ENCODE results near the gene KRT33A. TPM values are rescaled to one million over a fixed set of nuclear protein-coding genes. Genes with fewer than 3 reads are reported as not detected.

Gene KRT33A
- total RNA-seq, 1 experiment from 2014 or later = not detected

GRCh38 chr17:41333836-41334235 is 16.8 kb downstream of the KRT33A start:
- peaks cover 2% of the 10 kb centered on the region for H3K4me1 Mint-ChIP-seq (ENCODE audit: insufficient read depth, unreplicated experiment)
- no peak for DNase-seq (ENCODE audit: unreplicated experiment)
- H3K36me3 Mint-ChIP-seq (ENCODE audit: insufficient read depth, unreplicated experiment) = no peaks in the 10 kb centered on the region
- TF ChIP-seq CTCF (IDR thresholded peaks at IDR 0.05; ENCODE audit: unreplicated experiment) = no peak
- H3K27me3 Mint-ChIP-seq (ENCODE audit: insufficient read depth, unreplicated experiment) = peaks cover 11% of the 10 kb centered on the region
- intact Hi-C loops (cut with micrococcal nuclease) = no loop called here
- no peak overlapping the region for H3K4me3 Mint-ChIP-seq (ENCODE audit: unreplicated experiment)
- POLR2A ChIA-PET = no interaction called here
- H3K9me3 Mint-ChIP-seq (ENCODE audit: unreplicated experiment) = no peaks in the 10 kb centered on the region
- CTCF ChIA-PET = interaction anchor here (0.6 to 0.9 kb wide), 3 partner anchors 15 to 487 kb away, joined by 3 to 4 read pairs (median 4); no protein-coding TSS in a partner anchor
- BruUV-seq (replicated peaks) = no TSS peak
- no peak overlapping the region for H3K27ac Mint-ChIP-seq (ENCODE audit: low read depth, unreplicated experiment)

- ChIA-PET POLR2A (interaction anchor here (1.5 kb wide), 1 partner anchor 16 kb away, joined by 3 read pairs; no protein-coding TSS in a partner anchor), CTCF (interaction anchor here (0.6 to 2.0 kb wide), 3 partner anchors 11 to 487 kb away, joined by 3 to 15 read pairs (median 4); no protein-coding TSS in a partner anchor)
- Mint-ChIP-seq H3K27ac (ENCODE audit: low read depth, unreplicated experiment) (no peak overlapping the region), H3K27me3 (ENCODE audit: insufficient read depth, unreplicated experiment) (peaks cover 11% of the 10 kb centered on the region), H3K4me1 (ENCODE audit: insufficient read depth, unreplicated experiment) (no peaks in the 10 kb centered on the region), H3K9me3 (ENCODE audit: unreplicated experiment) (no peaks in the 10 kb centered on the region), H3K36me3 (ENCODE audit: insufficient read depth, unreplicated experiment) (no peaks in the 10 kb centered on the region), H3K4me3 (ENCODE audit: unreplicated experiment) (no peak overlapping the region)
- DNase-seq (ENCODE audit: unreplicated experiment) = no peak
- intact Hi-C loops (cut with micrococcal nuclease) = no loop called here
- TF ChIP-seq CTCF (IDR thresholded peaks at IDR 0.05; ENCODE audit: unreplicated experiment) = no peak
- no TSS peak for BruUV-seq (replicated peaks)
These were observed 17.5 kb downstream of the KRT33A start for GRCh38 chr17:41333098-41333497.

- H3K4me3 Mint-ChIP-seq (ENCODE audit: unreplicated experiment) = no peak overlapping the region
- intact Hi-C loops (cut with micrococcal nuclease) = no loop called here
- ChIA-PET CTCF (interaction anchor here (0.5 to 2.0 kb wide), 5 partner anchors 10 to 387 kb away, joined by 3 to 15 read pairs (median 3); no protein-coding TSS in a partner anchor), POLR2A (interaction anchor here (0.5 to 1.5 kb wide), 3 partner anchors 16 to 498 kb away, joined by 3 to 4 read pairs (median 3); no protein-coding TSS in a partner anchor)
- BruUV-seq (replicated peaks) = no TSS peak
- H3K36me3 Mint-ChIP-seq (ENCODE audit: insufficient read depth, unreplicated experiment) = no peaks in the 10 kb centered on the region
- H3K9me3 Mint-ChIP-seq (ENCODE audit: unreplicated experiment) = no peaks in the 10 kb centered on the region
- H3K27ac Mint-ChIP-seq (ENCODE audit: low read depth, unreplicated experiment) = no peak overlapping the region
- H3K27me3 Mint-ChIP-seq (ENCODE audit: insufficient read depth, unreplicated experiment) = peaks cover 11% of the 10 kb centered on the region
- no peak for DNase-seq (ENCODE audit: unreplicated experiment)
- no peaks in the 10 kb centered on the region for H3K4me1 Mint-ChIP-seq (ENCODE audit: insufficient read depth, unreplicated experiment)
- TF ChIP-seq CTCF (IDR thresholded peaks at IDR 0.05; ENCODE audit: unreplicated experiment) = no peak
These were observed 18.4 kb downstream of the KRT33A start for GRCh38 chr17:41332239-41332638.

- Mint-ChIP-seq H3K36me3 (ENCODE audit: insufficient read depth, unreplicated experiment) (no peaks in the 10 kb centered on the region), H3K27me3 (ENCODE audit: insufficient read depth, unreplicated experiment) (peaks cover 11% of the 10 kb centered on the region), H3K4me3 (ENCODE audit: unreplicated experiment) (no peak overlapping the region), H3K9me3 (ENCODE audit: unreplicated experiment) (no peaks in the 10 kb centered on the region), H3K4me1 (ENCODE audit: insufficient read depth, unreplicated experiment) (no peaks in the 10 kb centered on the region), H3K27ac (ENCODE audit: low read depth, unreplicated experiment) (no peak overlapping the region)
- no peak for DNase-seq (ENCODE audit: unreplicated experiment)
- ChIA-PET POLR2A (interaction anchor here (0.5 to 1.5 kb wide), 3 partner anchors 17 to 497 kb away, joined by 3 to 4 read pairs (median 3); no protein-coding TSS in a partner anchor), CTCF (interaction anchor here (0.6 to 2.0 kb wide), 5 partner anchors 9 to 435 kb away, joined by 3 to 15 read pairs (median 4); no protein-coding TSS in a partner anchor)
- BruUV-seq (replicated peaks) = no TSS peak
- TF ChIP-seq CTCF (IDR thresholded peaks at IDR 0.05; ENCODE audit: unreplicated experiment) = no peak
- intact Hi-C loops (cut with micrococcal nuclease) = no loop called here
These were observed 19.0 kb downstream of the KRT33A start for GRCh38 chr17:41331606-41332005.
